GM18507 (cell line): ENCODE data around the gene CABCOCO1.
"Not testable (repeated sequence)": the region's sequence is repeated elsewhere in the genome, so short reads cannot be mapped to it uniquely, and the experiment has no call there.

Experiments used
- DNase-seq: peaks from one replicate; pipeline ENCODE4 v3.0.0; 2011; ENCODE audit warnings: low read depth; ENCODE audit not compliant: insufficient read length; ENCODE audit errors: extremely low spot score
- FAIRE-seq: peaks from 2 replicates; lab custom pipeline; 2011; peaks lifted over from hg19 to GRCh38; lab: Jason Lieb, UNC

CABCOCO1 gene

GRCh38 chr10:61640856-61641255 lies 21.9 kb upstream of the CABCOCO1 start:
- DNase-seq (no peak), FAIRE-seq (no peak)

GRCh38 chr10:61642150-61642571 lies 20.6 kb upstream of the CABCOCO1 start:
- FAIRE-seq (no peak), DNase-seq (no peak)

GRCh38 chr10:61642676-61643075 lies 20.1 kb upstream of the CABCOCO1 start:
- DNase-seq (no peak), FAIRE-seq (no peak)

GRCh38 chr10:61643316-61643751 lies 19.4 kb upstream of the CABCOCO1 start:
- no peak for FAIRE-seq

GRCh38 chr10:61653699-61654098 lies 9.0 kb upstream of the CABCOCO1 start:
- FAIRE-seq (no peak), DNase-seq (no peak)

More at GRCh38 chr10:61643316-61643751, 19.4 kb upstream of the CABCOCO1 start:
- no peak for DNase-seq

- FAIRE-seq (no peak), DNase-seq (no peak)
Observed at GRCh38 chr10:61655335-61655851, 7.3 kb upstream of the CABCOCO1 start.

- DNase-seq = no peak
- FAIRE-seq = no peak
Observed at GRCh38 chr10:61663466-61663865, 737 bp downstream of the CABCOCO1 start.

GRCh38 chr10:61664985-61665384 lies 2.3 kb downstream of the CABCOCO1 start:
- FAIRE-seq = no peak
- no peak for DNase-seq

GRCh38 chr10:61669161-61669725 lies 6.5 kb downstream of the CABCOCO1 start:
- DNase-seq = no peak
- FAIRE-seq = no peak

- no peak for DNase-seq
Observed at GRCh38 chr10:61669849-61670248, 7.1 kb downstream of the CABCOCO1 start.

GRCh38 chr10:61673360-61673759 lies 10.6 kb downstream of the CABCOCO1 start:
- FAIRE-seq (no peak), DNase-seq (no peak)

More at GRCh38 chr10:61669849-61670248, 7.1 kb downstream of the CABCOCO1 start:
- FAIRE-seq = no peak

- DNase-seq (no peak), FAIRE-seq (no peak)
Observed at GRCh38 chr10:61682323-61682722, 19.6 kb downstream of the CABCOCO1 start.

- no peak for FAIRE-seq
- no peak for DNase-seq
Observed at GRCh38 chr10:61683319-61683718, 20.6 kb downstream of the CABCOCO1 start.

- FAIRE-seq (no peak), DNase-seq (no peak)
Observed at GRCh38 chr10:61684894-61685507, 22.3 kb downstream of the CABCOCO1 start.

GRCh38 chr10:61688551-61689308 lies 26.0 kb downstream of the CABCOCO1 start:
- no peak for FAIRE-seq
- no peak for DNase-seq

- FAIRE-seq, DNase-seq: not testable (repeated sequence)
Observed at GRCh38 chr10:61691667-61692066, 28.9 kb downstream of the CABCOCO1 start.

GRCh38 chr10:61692447-61693010 lies 29.8 kb downstream of the CABCOCO1 start:
- no peak for DNase-seq
- no peak for FAIRE-seq

GRCh38 chr10:61698968-61699655 lies 36.4 kb downstream of the CABCOCO1 start:
- no peak for FAIRE-seq

GRCh38 chr10:61701055-61701705 lies 38.5 kb downstream of the CABCOCO1 start:
- DNase-seq = no peak
- no peak for FAIRE-seq

More at GRCh38 chr10:61698968-61699655, 36.4 kb downstream of the CABCOCO1 start:
- DNase-seq = no peak
